WTC11 (cell line): ENCODE results near the gene MEPCE.

Experiments used
- ETV6 ChIP-seq: sonication (generic); formaldehyde crosslinking; IDR thresholded peaks from 2 replicates; pipeline ENCODE4 v1.8.1; 2022; ENCODE audit warnings: mild to moderate bottlenecking, missing genetic modification reagents
- NR1H2 ChIP-seq: sonication (generic); formaldehyde crosslinking; IDR thresholded peaks from 2 replicates; pipeline ENCODE4 v1.9.0; 2021; ENCODE audit warnings: mild to moderate bottlenecking, moderate library complexity, missing genetic modification reagents
- TP53 ChIP-seq: sonication (generic); formaldehyde crosslinking; IDR thresholded peaks from 2 replicates; pipeline ENCODE4 v1.8.1; 2023; ENCODE audit warnings: mild to moderate bottlenecking, missing genetic modification reagents
- ZNF263 ChIP-seq: sonication (generic); formaldehyde crosslinking; IDR thresholded peaks from 2 replicates; pipeline ENCODE4 v1.8.1; 2022; ENCODE audit warnings: low read depth, mild to moderate bottlenecking, moderate library complexity, missing genetic modification reagents
- TF ChIP-seq, protein P1 (sequence below): fragments of 200-600 bp; IDR thresholded peaks from 2 replicates; pipeline ENCODE4 v1.8.0; 2022; ENCODE audit warnings: antibody characterized with exemption
- TF ChIP-seq, protein P2 (sequence below): sonication (generic); formaldehyde crosslinking; IDR thresholded peaks from 2 replicates; pipeline ENCODE4 v1.8.1; 2023; ENCODE audit warnings: mild to moderate bottlenecking, missing genetic modification reagents
- TF ChIP-seq, protein P3 (sequence below): sonication (generic); formaldehyde crosslinking; IDR thresholded peaks from 2 replicates; pipeline ENCODE4 v1.8.0; 2022; ENCODE audit warnings: missing genetic modification reagents
- TF ChIP-seq, protein P4 (sequence below): sonication (generic); formaldehyde crosslinking; IDR thresholded peaks from 2 replicates; pipeline ENCODE4 v1.8.0; 2022; ENCODE audit warnings: mild to moderate bottlenecking, missing genetic modification reagents

DNA sequence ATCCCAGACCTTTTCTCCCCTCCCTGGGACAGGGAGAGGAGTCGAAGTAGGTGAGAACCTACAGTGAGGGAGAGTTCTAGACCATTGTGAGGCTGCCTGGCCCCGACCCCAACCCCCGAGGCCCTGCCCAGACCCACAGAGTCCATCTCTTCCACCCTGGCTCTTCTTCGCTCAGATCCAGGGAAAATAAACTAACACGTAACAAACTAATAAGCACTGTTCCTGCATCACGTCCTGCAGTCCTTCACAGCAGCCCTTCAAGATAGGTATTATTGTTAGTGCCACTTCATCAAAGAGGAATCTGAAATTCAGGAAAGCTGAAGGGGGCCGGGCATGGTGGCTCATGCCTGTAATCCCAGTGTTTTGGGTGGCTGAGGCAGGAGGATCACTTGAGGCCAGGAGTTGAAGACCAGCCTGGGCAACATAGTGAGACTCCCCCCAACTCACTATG, 34.6 kb downstream of the MEPCE start, which contains the start of gene SPACDR:
- TF ChIP-seq TP53 (CRISPR knock-in tag), result no peak
- TF ChIP-seq, protein P1, sequence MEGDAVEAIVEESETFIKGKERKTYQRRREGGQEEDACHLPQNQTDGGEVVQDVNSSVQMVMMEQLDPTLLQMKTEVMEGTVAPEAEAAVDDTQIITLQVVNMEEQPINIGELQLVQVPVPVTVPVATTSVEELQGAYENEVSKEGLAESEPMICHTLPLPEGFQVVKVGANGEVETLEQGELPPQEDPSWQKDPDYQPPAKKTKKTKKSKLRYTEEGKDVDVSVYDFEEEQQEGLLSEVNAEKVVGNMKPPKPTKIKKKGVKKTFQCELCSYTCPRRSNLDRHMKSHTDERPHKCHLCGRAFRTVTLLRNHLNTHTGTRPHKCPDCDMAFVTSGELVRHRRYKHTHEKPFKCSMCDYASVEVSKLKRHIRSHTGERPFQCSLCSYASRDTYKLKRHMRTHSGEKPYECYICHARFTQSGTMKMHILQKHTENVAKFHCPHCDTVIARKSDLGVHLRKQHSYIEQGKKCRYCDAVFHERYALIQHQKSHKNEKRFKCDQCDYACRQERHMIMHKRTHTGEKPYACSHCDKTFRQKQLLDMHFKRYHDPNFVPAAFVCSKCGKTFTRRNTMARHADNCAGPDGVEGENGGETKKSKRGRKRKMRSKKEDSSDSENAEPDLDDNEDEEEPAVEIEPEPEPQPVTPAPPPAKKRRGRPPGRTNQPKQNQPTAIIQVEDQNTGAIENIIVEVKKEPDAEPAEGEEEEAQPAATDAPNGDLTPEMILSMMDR, result no peak
- no peak for TF ChIP-seq ETV6
- TF ChIP-seq ZNF263 (CRISPR knock-in tag), result no peak
- TF ChIP-seq, protein P2, sequence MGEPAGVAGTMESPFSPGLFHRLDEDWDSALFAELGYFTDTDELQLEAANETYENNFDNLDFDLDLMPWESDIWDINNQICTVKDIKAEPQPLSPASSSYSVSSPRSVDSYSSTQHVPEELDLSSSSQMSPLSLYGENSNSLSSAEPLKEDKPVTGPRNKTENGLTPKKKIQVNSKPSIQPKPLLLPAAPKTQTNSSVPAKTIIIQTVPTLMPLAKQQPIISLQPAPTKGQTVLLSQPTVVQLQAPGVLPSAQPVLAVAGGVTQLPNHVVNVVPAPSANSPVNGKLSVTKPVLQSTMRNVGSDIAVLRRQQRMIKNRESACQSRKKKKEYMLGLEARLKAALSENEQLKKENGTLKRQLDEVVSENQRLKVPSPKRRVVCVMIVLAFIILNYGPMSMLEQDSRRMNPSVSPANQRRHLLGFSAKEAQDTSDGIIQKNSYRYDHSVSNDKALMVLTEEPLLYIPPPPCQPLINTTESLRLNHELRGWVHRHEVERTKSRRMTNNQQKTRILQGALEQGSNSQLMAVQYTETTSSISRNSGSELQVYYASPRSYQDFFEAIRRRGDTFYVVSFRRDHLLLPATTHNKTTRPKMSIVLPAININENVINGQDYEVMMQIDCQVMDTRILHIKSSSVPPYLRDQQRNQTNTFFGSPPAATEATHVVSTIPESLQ (CRISPR knock-in tag), result no peak
- TF ChIP-seq NR1H2 (CRISPR knock-in tag), result no peak
- TF ChIP-seq, protein P3, sequence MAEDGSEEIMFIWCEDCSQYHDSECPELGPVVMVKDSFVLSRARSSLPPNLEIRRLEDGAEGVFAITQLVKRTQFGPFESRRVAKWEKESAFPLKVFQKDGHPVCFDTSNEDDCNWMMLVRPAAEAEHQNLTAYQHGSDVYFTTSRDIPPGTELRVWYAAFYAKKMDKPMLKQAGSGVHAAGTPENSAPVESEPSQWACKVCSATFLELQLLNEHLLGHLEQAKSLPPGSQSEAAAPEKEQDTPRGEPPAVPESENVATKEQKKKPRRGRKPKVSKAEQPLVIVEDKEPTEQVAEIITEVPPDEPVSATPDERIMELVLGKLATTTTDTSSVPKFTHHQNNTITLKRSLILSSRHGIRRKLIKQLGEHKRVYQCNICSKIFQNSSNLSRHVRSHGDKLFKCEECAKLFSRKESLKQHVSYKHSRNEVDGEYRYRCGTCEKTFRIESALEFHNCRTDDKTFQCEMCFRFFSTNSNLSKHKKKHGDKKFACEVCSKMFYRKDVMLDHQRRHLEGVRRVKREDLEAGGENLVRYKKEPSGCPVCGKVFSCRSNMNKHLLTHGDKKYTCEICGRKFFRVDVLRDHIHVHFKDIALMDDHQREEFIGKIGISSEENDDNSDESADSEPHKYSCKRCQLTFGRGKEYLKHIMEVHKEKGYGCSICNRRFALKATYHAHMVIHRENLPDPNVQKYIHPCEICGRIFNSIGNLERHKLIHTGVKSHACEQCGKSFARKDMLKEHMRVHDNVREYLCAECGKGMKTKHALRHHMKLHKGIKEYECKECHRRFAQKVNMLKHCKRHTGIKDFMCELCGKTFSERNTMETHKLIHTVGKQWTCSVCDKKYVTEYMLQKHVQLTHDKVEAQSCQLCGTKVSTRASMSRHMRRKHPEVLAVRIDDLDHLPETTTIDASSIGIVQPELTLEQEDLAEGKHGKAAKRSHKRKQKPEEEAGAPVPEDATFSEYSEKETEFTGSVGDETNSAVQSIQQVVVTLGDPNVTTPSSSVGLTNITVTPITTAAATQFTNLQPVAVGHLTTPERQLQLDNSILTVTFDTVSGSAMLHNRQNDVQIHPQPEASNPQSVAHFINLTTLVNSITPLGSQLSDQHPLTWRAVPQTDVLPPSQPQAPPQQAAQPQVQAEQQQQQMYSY (CRISPR knock-in tag), result no peak
- TF ChIP-seq, protein P4, sequence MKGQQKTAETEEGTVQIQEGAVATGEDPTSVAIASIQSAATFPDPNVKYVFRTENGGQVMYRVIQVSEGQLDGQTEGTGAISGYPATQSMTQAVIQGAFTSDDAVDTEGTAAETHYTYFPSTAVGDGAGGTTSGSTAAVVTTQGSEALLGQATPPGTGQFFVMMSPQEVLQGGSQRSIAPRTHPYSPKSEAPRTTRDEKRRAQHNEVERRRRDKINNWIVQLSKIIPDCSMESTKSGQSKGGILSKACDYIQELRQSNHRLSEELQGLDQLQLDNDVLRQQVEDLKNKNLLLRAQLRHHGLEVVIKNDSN, result no peak
